ENCODE data around the gene HHAT.

HHAT gene

GRCh38 chr1:210594605-210595004 is 265.9 kb downstream of the HHAT start:
- Histone ChIP-seq H4K20me1 (no peaks in the 10 kb centered on the region; a peak in 1 of 22 replicates), H3K27ac (no peak overlapping the region), H3K9me3 (replicated peaks in 1 of 11) (peaks cover 7 to 18% (median 15%) of the 10 kb centered on the region in 11 experiments; a peak in 18 of 22 replicates), H3K4me1 (peaks cover 0 to 19% (median 5%) of the 10 kb centered on the region in 10 experiments; a peak in 10 of 20 replicates), H3K4me3 (no peak overlapping the region), H3K36me3 (no peaks in the 10 kb centered on the region), H3K9ac (no peak overlapping the region), H3K4me2 (no peak overlapping the region), H3K27me3 (no peaks in the 10 kb centered on the region)
- no peak for TF ChIP-seq Cebpa-rat (IDR thresholded peaks at IDR 0.05)

- no peak overlapping the region for H3K9ac ChIP-seq
- peak overlapping the region in 1 of 11 experiments; percentile 63; a peak in 1 of 22 replicates for H3K27ac ChIP-seq
- no peak for TF ChIP-seq Cebpa-rat (IDR thresholded peaks at IDR 0.05)
- no peaks in the 10 kb centered on the region for H3K27me3 ChIP-seq
- peaks cover 0 to under 1% (median 0%) of the 10 kb centered on the region in 11 experiments; a peak in 1 of 22 replicates for H3K9me3 ChIP-seq (replicated peaks in 1 of 11)
- H3K4me1 ChIP-seq, result peaks cover 0 to 19% (median 5%) of the 10 kb centered on the region in 10 experiments; a peak in 10 of 20 replicates
- no peak overlapping the region for H3K4me3 ChIP-seq
- no peaks in the 10 kb centered on the region; a peak in 1 of 22 replicates for H4K20me1 ChIP-seq
- H3K36me3 ChIP-seq, result no peaks in the 10 kb centered on the region
- no peak overlapping the region for H3K4me2 ChIP-seq
Observed at GRCh38 chr1:210596641-210597040, 267.9 kb downstream of the HHAT start.

GRCh38 chr1:210597555-210598134 is 268.9 kb downstream of the HHAT start:
- Histone ChIP-seq H3K9ac (peak overlapping the region in 2 of 11 experiments; percentile 9 to 16; a peak in 1 of 22 replicates), H3K4me3 (no peak overlapping the region), H3K36me3 (no peaks in the 10 kb centered on the region), H3K27me3 (no peaks in the 10 kb centered on the region), H3K4me1 (peaks cover 0 to 19% (median 5%) of the 10 kb centered on the region in 10 experiments; a peak in 10 of 20 replicates), H3K27ac (peak overlapping the region in 6 of 11 experiments; percentile 9 to 74 (median 52); a peak in 10 of 22 replicates), H4K20me1 (no peaks in the 10 kb centered on the region; a peak in 1 of 22 replicates), H3K4me2 (peak overlapping the region in 5 of 11 experiments; percentile 15 to 65 (median 54); a peak in 9 of 22 replicates), H3K9me3 (replicated peaks in 1 of 11) (no peaks in the 10 kb centered on the region)
- TF ChIP-seq Cebpa-rat (IDR thresholded peaks at IDR 0.05), result no peak

GRCh38 chr1:210598135-210598652 is 269.5 kb downstream of the HHAT start:
- Histone ChIP-seq H3K27ac (peak overlapping the region in 6 of 11 experiments; percentile 9 to 74 (median 52); a peak in 9 of 22 replicates), H3K9me3 (replicated peaks in 1 of 11) (no peaks in the 10 kb centered on the region), H3K4me1 (peaks cover 0 to 19% (median 5%) of the 10 kb centered on the region in 10 experiments; a peak in 10 of 20 replicates), H3K27me3 (no peaks in the 10 kb centered on the region), H3K4me3 (no peak overlapping the region), H3K36me3 (no peaks in the 10 kb centered on the region), H3K4me2 (peak overlapping the region in 5 of 11 experiments; percentile 15 to 65 (median 54); a peak in 9 of 22 replicates), H3K9ac (peak overlapping the region in 2 of 11 experiments; percentile 9 to 16; a peak in 2 of 22 replicates), H4K20me1 (no peaks in the 10 kb centered on the region; a peak in 1 of 22 replicates)
- no peak for TF ChIP-seq Cebpa-rat (IDR thresholded peaks at IDR 0.05)

- H3K27ac ChIP-seq, result no peak overlapping the region
- H3K9ac ChIP-seq, result no peak overlapping the region
- peaks cover 0 to 19% (median 5%) of the 10 kb centered on the region in 10 experiments; a peak in 10 of 20 replicates for H3K4me1 ChIP-seq
- TF ChIP-seq Cebpa-rat (IDR thresholded peaks at IDR 0.05), result no peak
- H3K27me3 ChIP-seq, result no peaks in the 10 kb centered on the region
- no peaks in the 10 kb centered on the region for H3K36me3 ChIP-seq
- no peaks in the 10 kb centered on the region; a peak in 1 of 22 replicates for H4K20me1 ChIP-seq
- H3K4me2 ChIP-seq, result no peak overlapping the region
- H3K9me3 ChIP-seq (replicated peaks in 1 of 11), result no peaks in the 10 kb centered on the region
- H3K4me3 ChIP-seq, result no peak overlapping the region
Observed at GRCh38 chr1:210600421-210601159, 271.9 kb downstream of the HHAT start.

GRCh38 chr1:210603123-210603522 is 274.4 kb downstream of the HHAT start:
- no peak overlapping the region for H3K9ac ChIP-seq
- peaks cover 7 to 26% (median 23%) of the 10 kb centered on the region in 10 experiments for H3K4me1 ChIP-seq
- H3K27me3 ChIP-seq, result no peaks in the 10 kb centered on the region
- no peak overlapping the region for H3K4me2 ChIP-seq
- no peak overlapping the region for H3K27ac ChIP-seq
- H3K36me3 ChIP-seq, result no peaks in the 10 kb centered on the region
- H3K9me3 ChIP-seq (replicated peaks in 1 of 11), result peaks cover 0 to 9% (median 0%) of the 10 kb centered on the region in 11 experiments; a peak in 4 of 22 replicates
- no peaks in the 10 kb centered on the region; a peak in 1 of 22 replicates for H4K20me1 ChIP-seq
- no peak for TF ChIP-seq Cebpa-rat (IDR thresholded peaks at IDR 0.05)
- H3K4me3 ChIP-seq, result no peak overlapping the region

GRCh38 chr1:210605099-210605498 is 276.4 kb downstream of the HHAT start:
- Histone ChIP-seq H3K36me3 (no peaks in the 10 kb centered on the region), H3K27me3 (no peaks in the 10 kb centered on the region), H3K9ac (no peak overlapping the region), H3K4me3 (no peak overlapping the region), H3K9me3 (replicated peaks in 1 of 11) (peaks cover 0 to 9% (median 3%) of the 10 kb centered on the region in 11 experiments; a peak in 9 of 22 replicates), H3K4me2 (no peak overlapping the region), H4K20me1 (no peaks in the 10 kb centered on the region), H3K27ac (no peak overlapping the region), H3K4me1 (peaks cover 0 to 31% (median 23%) of the 10 kb centered on the region in 10 experiments; a peak in 17 of 20 replicates)
- TF ChIP-seq Cebpa-rat (IDR thresholded peaks at IDR 0.05), result no peak

GRCh38 chr1:210607361-210607760 is 278.7 kb downstream of the HHAT start:
- H3K36me3 ChIP-seq, result no peaks in the 10 kb centered on the region
- no peak overlapping the region for H3K4me3 ChIP-seq
- H3K4me1 ChIP-seq, result peaks cover 0 to 31% (median 23%) of the 10 kb centered on the region in 10 experiments; a peak in 17 of 20 replicates
- no peak overlapping the region; a peak in 1 of 22 replicates for H3K9ac ChIP-seq
- H3K4me2 ChIP-seq, result peak overlapping the region in 8 of 11 experiments; percentile 41 to 71 (median 65); a peak in 16 of 22 replicates
- no peaks in the 10 kb centered on the region for H4K20me1 ChIP-seq
- peaks cover 0 to 14% (median 3%) of the 10 kb centered on the region in 11 experiments; a peak in 9 of 22 replicates for H3K9me3 ChIP-seq (replicated peaks in 1 of 11)
- H3K27ac ChIP-seq, result no peak overlapping the region
- no peak for TF ChIP-seq Cebpa-rat (IDR thresholded peaks at IDR 0.05)
- no peaks in the 10 kb centered on the region for H3K27me3 ChIP-seq

GRCh38 chr1:210608767-210609166 is 280.1 kb downstream of the HHAT start:
- TF ChIP-seq Cebpa-rat (IDR thresholded peaks at IDR 0.05), result no peak
- H3K9ac ChIP-seq, result no peak overlapping the region
- H3K4me1 ChIP-seq, result peaks cover 0 to 31% (median 23%) of the 10 kb centered on the region in 10 experiments; a peak in 17 of 20 replicates
- H3K4me2 ChIP-seq, result peak overlapping the region in 3 of 11 experiments; percentile 28 to 65 (median 41); a peak in 2 of 22 replicates
- H4K20me1 ChIP-seq, result no peaks in the 10 kb centered on the region
- no peak overlapping the region for H3K4me3 ChIP-seq
- no peak overlapping the region for H3K27ac ChIP-seq
- H3K27me3 ChIP-seq, result no peaks in the 10 kb centered on the region
- peaks cover 0 to 15% (median 7%) of the 10 kb centered on the region in 11 experiments; a peak in 12 of 22 replicates for H3K9me3 ChIP-seq (replicated peaks in 1 of 11)
- no peaks in the 10 kb centered on the region for H3K36me3 ChIP-seq

All from BLaER1 treated with 17β-estradiol and CSF1 and Interleukin-3, amounts not matched to agents 10 nM and 100 nM (cell line).